SU-DHL-6 (cell line): ENCODE measurements around the gene HSD17B8.

ENCODE experiments used
- EZH2phosphoT487 ChIP-seq: fragments of 200-600 bp; sonication (generic), shearing (Covaris generic); conservative IDR thresholded peaks from 2 replicates; pipeline ENCODE4 v1.6.1; 2018; ENCODE audit warnings: mild to moderate bottlenecking, antibody characterized with exemption, low read length, moderate library complexity, mixed read lengths
- TF ChIP-seq, protein P1 (sequence below): fragments of 200-600 bp; sonication (generic); IDR thresholded peaks from one replicate; pipeline ENCODE4 v1.5.1; 2017; ENCODE audit warnings: antibody characterized with exemption, mild to moderate bottlenecking, low read length, moderate library complexity; ENCODE audit not compliant: insufficient read depth, poor library complexity, severe bottlenecking

DNA sequence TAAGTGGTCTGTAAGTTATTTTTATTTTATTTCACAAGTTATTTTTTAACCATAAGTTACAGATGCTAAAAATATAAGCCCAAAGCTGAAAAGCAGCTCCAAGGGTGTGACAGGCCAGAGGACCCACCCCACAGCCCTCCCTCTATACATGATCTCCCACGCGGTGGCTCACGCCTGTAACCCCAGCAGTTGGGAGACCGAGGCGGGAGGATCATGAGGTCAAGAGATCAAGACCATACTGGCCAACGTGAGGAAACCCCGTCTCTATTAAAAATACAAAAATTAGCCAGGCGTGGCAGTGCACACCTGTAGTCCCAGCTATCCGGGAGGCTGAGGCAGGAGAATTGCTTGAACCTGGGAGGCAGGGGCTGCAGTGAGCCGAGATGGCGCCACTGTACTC, 44.4 kb upstream of the HSD17B8 start:
- TF ChIP-seq, protein P1, sequence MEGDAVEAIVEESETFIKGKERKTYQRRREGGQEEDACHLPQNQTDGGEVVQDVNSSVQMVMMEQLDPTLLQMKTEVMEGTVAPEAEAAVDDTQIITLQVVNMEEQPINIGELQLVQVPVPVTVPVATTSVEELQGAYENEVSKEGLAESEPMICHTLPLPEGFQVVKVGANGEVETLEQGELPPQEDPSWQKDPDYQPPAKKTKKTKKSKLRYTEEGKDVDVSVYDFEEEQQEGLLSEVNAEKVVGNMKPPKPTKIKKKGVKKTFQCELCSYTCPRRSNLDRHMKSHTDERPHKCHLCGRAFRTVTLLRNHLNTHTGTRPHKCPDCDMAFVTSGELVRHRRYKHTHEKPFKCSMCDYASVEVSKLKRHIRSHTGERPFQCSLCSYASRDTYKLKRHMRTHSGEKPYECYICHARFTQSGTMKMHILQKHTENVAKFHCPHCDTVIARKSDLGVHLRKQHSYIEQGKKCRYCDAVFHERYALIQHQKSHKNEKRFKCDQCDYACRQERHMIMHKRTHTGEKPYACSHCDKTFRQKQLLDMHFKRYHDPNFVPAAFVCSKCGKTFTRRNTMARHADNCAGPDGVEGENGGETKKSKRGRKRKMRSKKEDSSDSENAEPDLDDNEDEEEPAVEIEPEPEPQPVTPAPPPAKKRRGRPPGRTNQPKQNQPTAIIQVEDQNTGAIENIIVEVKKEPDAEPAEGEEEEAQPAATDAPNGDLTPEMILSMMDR: no peak
- TF ChIP-seq EZH2phosphoT487: no peak
